Trophoblast cell (in vitro differentiated cells and primary cell): ENCODE measurements around the gene WNK2.

Experiments used
- DNase-seq, 2 donors: peaks; one replicate each; pipeline ENCODE4 v3.0.0-alpha.2; 2016
- H2AFZ ChIP-seq: 2 replicates; pipeline ENCODE4 v1.6.1; 2013; ENCODE audit warnings: low read length, moderate library complexity, mild to moderate bottlenecking; ENCODE audit not compliant: insufficient read depth, poor library complexity
- H2AK5ac ChIP-seq: 2 replicates; pipeline ENCODE4 v1.6.1; 2013; ENCODE audit warnings: mild to moderate bottlenecking, low read length
- H2BK120ac ChIP-seq: 2 replicates; pipeline ENCODE4 v1.6.1; 2013; ENCODE audit warnings: low read length, mild to moderate bottlenecking, moderate library complexity; ENCODE audit not compliant: insufficient read depth, poor library complexity
- H2BK12ac ChIP-seq: 2 replicates; pipeline ENCODE4 v1.6.1; 2013; ENCODE audit warnings: mild to moderate bottlenecking, low read length, moderate library complexity
- H2BK5ac ChIP-seq: 2 replicates; pipeline ENCODE4 v1.6.1; 2013; ENCODE audit warnings: low read length, low read depth, moderate library complexity, mild to moderate bottlenecking; ENCODE audit not compliant: poor library complexity
- H3K14ac ChIP-seq: 2 replicates; pipeline ENCODE4 v1.6.1; 2013; ENCODE audit warnings: mild to moderate bottlenecking, low read length
- H3K18ac ChIP-seq: 2 replicates; pipeline ENCODE4 v1.6.1; 2013; ENCODE audit warnings: mild to moderate bottlenecking, low read length
- H3K23ac ChIP-seq: 2 replicates; pipeline ENCODE4 v1.6.1; 2013; ENCODE audit warnings: low read length
- H3K27ac ChIP-seq: 2 replicates; pipeline ENCODE4 v1.5.1; 2013; ENCODE audit warnings: low read depth, mild to moderate bottlenecking, inconsistent platforms, low read length, moderate library complexity
- H3K27me3 ChIP-seq: 2 replicates; pipeline ENCODE4 v1.6.1; 2013; ENCODE audit warnings: inconsistent platforms, mild to moderate bottlenecking, low read length, moderate library complexity; ENCODE audit not compliant: insufficient read depth
- H3K36me3 ChIP-seq, 2 experiments: 1 replicate in 1 of 2; 2 replicates in 1 of 2; pipeline ENCODE4 v1.6.1; 2013; ENCODE audit warnings: low read length in 2 of 2, mild to moderate bottlenecking in 2 of 2, moderate library complexity in 1 of 2; ENCODE audit not compliant: insufficient read depth in 2 of 2, control insufficient read depth in 1 of 2
- H3K4ac ChIP-seq: 2 replicates; pipeline ENCODE4 v1.6.1; 2013; ENCODE audit warnings: low read depth, mild to moderate bottlenecking, low read length, moderate library complexity
- H3K4me1 ChIP-seq, 2 experiments: 1 replicate in 1 of 2; 2 replicates in 1 of 2; pipeline ENCODE4 v1.6.1; 2013; ENCODE audit warnings: low read length in 2 of 2, mild to moderate bottlenecking in 2 of 2, moderate library complexity in 1 of 2; ENCODE audit not compliant: insufficient read depth in 2 of 2, control insufficient read depth in 1 of 2
- H3K4me2 ChIP-seq: 2 replicates; pipeline ENCODE4 v1.6.1; 2013; ENCODE audit warnings: inconsistent platforms, mild to moderate bottlenecking, low read length, moderate library complexity
- H3K4me3 ChIP-seq: 2 replicates; pipeline ENCODE4 v1.5.1; 2013; ENCODE audit warnings: mild to moderate bottlenecking, low read depth, low read length, inconsistent platforms
- H3K79me1 ChIP-seq: one replicate; pipeline ENCODE4 v1.6.1; 2013; ENCODE audit warnings: low read length
- H3K79me2 ChIP-seq: 2 replicates; pipeline ENCODE4 v1.6.1; 2013; ENCODE audit warnings: low read length, mild to moderate bottlenecking; ENCODE audit not compliant: control insufficient read depth, insufficient read depth, poor library complexity
- H3K9ac ChIP-seq: 2 replicates; pipeline ENCODE4 v1.6.1; 2013; ENCODE audit warnings: mild to moderate bottlenecking, low read length
- H3K9me3 ChIP-seq: 2 replicates; pipeline ENCODE4 v1.6.1; 2013; ENCODE audit warnings: low read depth, mild to moderate bottlenecking, control low read depth, inconsistent platforms, low read length; ENCODE audit not compliant: insufficient read depth
- H4K12ac ChIP-seq: 2 replicates; pipeline ENCODE4 v1.6.1; 2013; ENCODE audit warnings: low read depth, mild to moderate bottlenecking, low read length, moderate library complexity
- H4K8ac ChIP-seq: 2 replicates; pipeline ENCODE4 v1.6.1; 2013; ENCODE audit warnings: low read depth, mild to moderate bottlenecking, low read length, moderate library complexity
- H4K91ac ChIP-seq: one replicate; pipeline ENCODE4 v1.6.1; 2013; ENCODE audit warnings: low read depth, mild to moderate bottlenecking, low read length, moderate library complexity
- WGBS: extraction: QIAGEN DNeasy Blood & Tissue Kit; methylation state at CpG from one replicate; pipeline ENCODE4 v1.1.7; 2013; ENCODE audit warnings: missing lambda C conversion rate; ENCODE audit not compliant: insufficient read length, insufficient coverage; ENCODE audit errors: extremely low coverage; 5-methylcytosine and 5-hydroxymethylcytosine counted together

WNK2 gene

GRCh38 chr9:93198838-93199625, 15.1 kb downstream of the WNK2 start:
- peak; percentile 80 to 89 for DNase-seq
- H3K4me1 ChIP-seq = peaks cover 18 to 19% of the 10 kb centered on the region in 2 experiments
- no peak overlapping the region for H4K12ac ChIP-seq
- H3K9me3 ChIP-seq = peaks cover 3% of the 10 kb centered on the region
- no CpG with 5 or more reads among the region's 16 CpGs for WGBS
- H3K79me1 ChIP-seq = peaks cover 6% of the 10 kb centered on the region
- H2AK5ac ChIP-seq = no peak overlapping the region
- no peak overlapping the region for H2AFZ ChIP-seq
- peak overlapping the region; percentile 2 for H4K91ac ChIP-seq
- H3K23ac ChIP-seq = no peak overlapping the region
- no peaks in the 10 kb centered on the region for H3K79me2 ChIP-seq
- H3K27ac ChIP-seq = no peak overlapping the region
- H2BK12ac ChIP-seq = no peak overlapping the region
- no peak overlapping the region for H3K4me2 ChIP-seq
- no peak overlapping the region for H3K4ac ChIP-seq
- H4K8ac ChIP-seq = no peak overlapping the region
- no peaks in the 10 kb centered on the region for H3K27me3 ChIP-seq
- no peak overlapping the region for H2BK120ac ChIP-seq
- H3K14ac ChIP-seq = no peak overlapping the region
- no peak overlapping the region for H3K4me3 ChIP-seq
- no peaks in the 10 kb centered on the region for H3K36me3 ChIP-seq
- H3K18ac ChIP-seq = no peak overlapping the region
- no peak overlapping the region for H2BK5ac ChIP-seq
- H3K9ac ChIP-seq = no peak overlapping the region

- Histone ChIP-seq H3K9me3 (peaks cover 3% of the 10 kb centered on the region), H3K18ac (no peak overlapping the region), H3K27ac (no peak overlapping the region), H2BK120ac (no peak overlapping the region), H3K4me1 (peaks cover 18 to 19% of the 10 kb centered on the region in 2 experiments), H2AK5ac (no peak overlapping the region), H4K8ac (no peak overlapping the region), H3K79me1 (peaks cover 6% of the 10 kb centered on the region), H3K4me3 (no peak overlapping the region), H3K14ac (no peak overlapping the region), H3K79me2 (no peaks in the 10 kb centered on the region), H3K4ac (no peak overlapping the region), H3K36me3 (no peaks in the 10 kb centered on the region), H3K9ac (no peak overlapping the region), H3K27me3 (no peaks in the 10 kb centered on the region), H4K91ac (no peak overlapping the region), H3K4me2 (no peak overlapping the region), H3K23ac (no peak overlapping the region), H2BK5ac (no peak overlapping the region), H2BK12ac (no peak overlapping the region), H2AFZ (no peak overlapping the region), H4K12ac (no peak overlapping the region)
- DNase-seq = no peak
- WGBS = no CpG with 5 or more reads among the region's 9 CpGs
These were observed 16.5 kb downstream of the WNK2 start for GRCh38 chr9:93200449-93200742.

DNA sequence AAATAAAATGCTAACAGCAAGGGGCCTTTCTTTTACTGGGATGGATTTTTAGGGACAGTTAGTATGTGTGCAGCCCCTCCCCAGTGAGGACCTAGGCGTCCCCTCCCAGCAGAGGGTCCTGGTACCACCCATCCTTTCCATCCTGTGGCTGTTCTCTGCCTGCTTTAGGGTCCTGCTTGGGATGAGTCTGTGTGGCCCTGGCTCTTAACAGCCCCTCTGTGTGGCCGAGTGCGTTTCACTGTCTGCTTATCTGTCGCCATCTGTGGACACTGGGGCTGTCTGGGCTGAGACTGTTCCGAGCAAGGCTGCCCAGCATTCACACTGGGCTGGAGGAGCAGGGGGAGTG, 17.0 kb downstream of the WNK2 start:
- Histone ChIP-seq H3K79me2 (no peaks in the 10 kb centered on the region), H4K91ac (no peak overlapping the region), H3K4me3 (no peak overlapping the region), H3K23ac (no peak overlapping the region), H3K27me3 (no peaks in the 10 kb centered on the region), H3K4ac (peak overlapping the region; percentile 38), H3K9ac (no peak overlapping the region), H3K79me1 (peaks cover 6% of the 10 kb centered on the region), H2BK12ac (peak overlapping the region; percentile 37), H4K8ac (no peak overlapping the region), H2AK5ac (peak overlapping the region; percentile 32), H3K14ac (peak overlapping the region; percentile 7), H2AFZ (no peak overlapping the region), H3K18ac (peak overlapping the region; percentile 5), H3K4me1 (peaks cover 18 to 19% of the 10 kb centered on the region in 2 experiments), H3K4me2 (no peak overlapping the region), H2BK5ac (no peak overlapping the region), H3K27ac (no peak overlapping the region), H4K12ac (no peak overlapping the region), H3K36me3 (no peaks in the 10 kb centered on the region), H2BK120ac (peak overlapping the region; percentile 0), H3K9me3 (peaks cover 3% of the 10 kb centered on the region)
- WGBS = no CpG with 5 or more reads among the region's 5 CpGs
- DNase-seq = peak in 1 of 2 donors; percentile 19

GRCh38 chr9:93203026-93203717, 19.2 kb downstream of the WNK2 start:
- Histone ChIP-seq H3K36me3 (no peaks in the 10 kb centered on the region), H3K4me3 (no peak overlapping the region), H3K4ac (no peak overlapping the region), H3K79me1 (peaks cover 6% of the 10 kb centered on the region), H3K9ac (no peak overlapping the region), H2BK12ac (no peak overlapping the region), H2AK5ac (no peak overlapping the region), H4K12ac (no peak overlapping the region), H3K23ac (no peak overlapping the region), H3K4me1 (peaks cover 16 to 19% of the 10 kb centered on the region in 2 experiments), H3K79me2 (no peaks in the 10 kb centered on the region), H4K91ac (no peak overlapping the region), H2BK5ac (no peak overlapping the region), H3K27me3 (no peaks in the 10 kb centered on the region), H3K4me2 (no peak overlapping the region), H2BK120ac (no peak overlapping the region), H3K27ac (no peak overlapping the region), H4K8ac (no peak overlapping the region), H3K18ac (no peak overlapping the region), H3K9me3 (no peaks in the 10 kb centered on the region), H3K14ac (no peak overlapping the region), H2AFZ (no peak overlapping the region)
- DNase-seq = no peak
- WGBS = no CpG with 5 or more reads among the region's 11 CpGs
